ENCODE data around the gene CISD2.
"Not testable (repeated sequence)": the region's sequence is repeated elsewhere in the genome, so short reads cannot be mapped to it uniquely, and the experiment has no call there.

Gene CISD2

DNA sequence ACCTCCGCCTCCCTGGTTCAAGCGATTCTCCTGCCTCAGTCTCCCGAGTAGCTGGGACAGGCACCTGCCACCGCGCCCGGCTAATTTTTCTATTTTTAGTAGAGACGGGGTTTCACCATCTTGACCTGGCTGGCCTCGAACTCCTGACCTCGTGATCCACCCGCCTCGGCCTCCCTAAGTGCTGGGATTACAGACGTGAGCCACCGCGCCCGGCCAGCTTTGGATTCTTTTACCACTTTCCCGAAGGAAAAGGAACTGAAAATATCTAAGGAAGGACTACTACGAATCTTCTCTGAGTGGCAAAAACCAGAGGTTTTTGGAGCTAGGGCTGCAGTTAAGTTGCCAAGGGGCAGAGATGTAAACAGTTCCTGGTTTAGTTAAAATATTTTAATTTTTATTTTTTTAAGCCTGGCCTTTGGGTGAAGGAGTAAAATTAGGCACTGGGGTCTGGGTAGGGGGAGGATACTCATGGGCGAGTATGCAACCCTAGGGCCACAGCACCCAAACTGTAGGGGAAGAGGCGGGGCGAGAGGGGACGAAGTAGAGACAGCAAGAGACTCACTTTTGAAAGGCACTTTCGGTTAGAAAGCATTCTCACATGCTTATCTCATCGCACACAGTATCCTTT lies 525 bp upstream of the CISD2 start:
- Histone ChIP-seq H3K9me3 (ENCODE audit: control insufficient read depth in 5 of 5, low read length in 5 of 5) (no peaks in the 10 kb centered on the region), H3K4me3 (ENCODE audit: low read depth in 1 of 5, low read length in 5 of 5) (peak overlapping the region; percentile 81 to 98 (median 83)), H3K36me3 (ENCODE audit: control insufficient read depth in 5 of 5, insufficient read depth in 5 of 5, low read length in 5 of 5) (no peaks in the 10 kb centered on the region), H3K27me3 (ENCODE audit: control insufficient read depth in 5 of 5, insufficient read depth in 4 of 5, low read length in 5 of 5) (no peaks in the 10 kb centered on the region), H3K4me1 (ENCODE audit: control insufficient read depth in 5 of 5, insufficient read depth in 5 of 5, low read length in 5 of 5) (peaks cover 0 to 27% (median 19%) of the 10 kb centered on the region in 5 donors), H3K27ac (ENCODE audit: low read depth, low read length) (peak overlapping the region; percentile 93), H3K9ac (ENCODE audit: low read length in 5 of 5) (peak overlapping the region; percentile 74 to 97 (median 88))

DNA sequence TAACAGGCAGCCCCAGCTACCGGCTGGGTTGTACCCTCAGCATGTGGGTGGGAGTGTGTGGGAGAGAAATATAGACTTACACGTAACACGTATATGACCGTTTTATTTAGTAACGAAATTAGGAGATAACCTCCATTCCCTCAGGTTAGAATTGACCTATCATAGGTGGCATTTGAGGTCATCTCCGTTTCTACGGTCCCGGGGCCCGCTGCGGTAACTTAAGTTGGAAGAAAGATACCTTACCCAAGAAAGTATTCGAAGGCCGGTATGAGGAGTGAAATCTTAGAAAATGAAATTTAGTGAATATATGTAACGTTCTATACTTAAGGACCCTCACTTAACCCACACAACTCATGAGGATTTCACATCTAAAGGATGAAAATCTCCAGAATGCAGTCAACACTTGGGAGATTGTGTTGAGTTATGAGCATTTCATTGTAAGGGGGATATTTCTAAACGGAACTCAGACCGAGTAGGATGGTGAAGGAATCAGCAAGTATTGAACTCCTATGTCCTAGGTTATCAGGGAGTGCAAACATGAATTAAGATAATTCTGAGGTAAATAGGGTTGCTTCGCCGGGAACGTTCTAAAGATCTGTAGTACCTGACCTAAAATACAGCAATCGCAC lies 891 bp downstream of the CISD2 start:
- no peaks in the 10 kb centered on the region for H3K27me3 ChIP-seq (ENCODE audit: control insufficient read depth in 5 of 5, insufficient read depth in 4 of 5, low read length in 5 of 5)
- no peaks in the 10 kb centered on the region for H3K36me3 ChIP-seq (ENCODE audit: control insufficient read depth in 5 of 5, insufficient read depth in 5 of 5, low read length in 5 of 5)
- peak overlapping the region; percentile 93 for H3K27ac ChIP-seq (ENCODE audit: low read depth, low read length)
- H3K9me3 ChIP-seq (ENCODE audit: control insufficient read depth in 5 of 5, low read length in 5 of 5): no peaks in the 10 kb centered on the region
- H3K9ac ChIP-seq (ENCODE audit: low read length in 5 of 5): peak overlapping the region; percentile 69 to 94 (median 85)
- peak overlapping the region; percentile 81 to 98 (median 83) for H3K4me3 ChIP-seq (ENCODE audit: low read depth in 1 of 5, low read length in 5 of 5)
- H3K4me1 ChIP-seq (ENCODE audit: control insufficient read depth in 5 of 5, insufficient read depth in 5 of 5, low read length in 5 of 5): peaks cover 0 to 27% (median 19%) of the 10 kb centered on the region in 5 donors

DNA sequence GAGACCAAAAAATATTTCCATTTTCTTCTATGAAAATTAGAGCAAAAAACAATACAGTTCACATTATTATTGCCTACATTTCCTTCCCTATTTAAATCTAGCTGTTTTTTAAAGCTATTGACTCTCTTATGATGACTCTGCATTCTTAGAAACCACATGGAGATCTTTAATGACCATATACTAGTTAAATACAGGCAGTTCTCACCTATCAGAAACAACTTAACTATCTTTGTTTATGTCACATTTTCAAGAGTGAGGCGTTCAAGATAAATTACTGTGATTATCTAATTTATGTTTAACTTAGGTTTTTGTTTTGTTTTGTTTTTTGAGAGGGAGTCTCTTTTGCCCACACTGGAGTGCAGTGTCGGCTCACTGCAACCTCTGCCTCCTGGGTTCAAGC lies 3.0 kb downstream of the CISD2 start:
- H3K27ac ChIP-seq (ENCODE audit: low read depth, low read length): peak overlapping the region; percentile 5
- H3K36me3 ChIP-seq (ENCODE audit: control insufficient read depth in 5 of 5, insufficient read depth in 5 of 5, low read length in 5 of 5): peaks cover 0 to 3% (median 0%) of the 10 kb centered on the region in 5 donors
- no peak overlapping the region for H3K9ac ChIP-seq (ENCODE audit: low read length in 5 of 5)
- H3K9me3 ChIP-seq (ENCODE audit: control insufficient read depth in 5 of 5, low read length in 5 of 5): no peaks in the 10 kb centered on the region
- no peak overlapping the region for H3K4me3 ChIP-seq (ENCODE audit: low read depth in 1 of 5, low read length in 5 of 5)
- peaks cover 0 to 27% (median 19%) of the 10 kb centered on the region in 5 donors for H3K4me1 ChIP-seq (ENCODE audit: control insufficient read depth in 5 of 5, insufficient read depth in 5 of 5, low read length in 5 of 5)
- H3K27me3 ChIP-seq (ENCODE audit: control insufficient read depth in 5 of 5, insufficient read depth in 4 of 5, low read length in 5 of 5): no peaks in the 10 kb centered on the region

DNA sequence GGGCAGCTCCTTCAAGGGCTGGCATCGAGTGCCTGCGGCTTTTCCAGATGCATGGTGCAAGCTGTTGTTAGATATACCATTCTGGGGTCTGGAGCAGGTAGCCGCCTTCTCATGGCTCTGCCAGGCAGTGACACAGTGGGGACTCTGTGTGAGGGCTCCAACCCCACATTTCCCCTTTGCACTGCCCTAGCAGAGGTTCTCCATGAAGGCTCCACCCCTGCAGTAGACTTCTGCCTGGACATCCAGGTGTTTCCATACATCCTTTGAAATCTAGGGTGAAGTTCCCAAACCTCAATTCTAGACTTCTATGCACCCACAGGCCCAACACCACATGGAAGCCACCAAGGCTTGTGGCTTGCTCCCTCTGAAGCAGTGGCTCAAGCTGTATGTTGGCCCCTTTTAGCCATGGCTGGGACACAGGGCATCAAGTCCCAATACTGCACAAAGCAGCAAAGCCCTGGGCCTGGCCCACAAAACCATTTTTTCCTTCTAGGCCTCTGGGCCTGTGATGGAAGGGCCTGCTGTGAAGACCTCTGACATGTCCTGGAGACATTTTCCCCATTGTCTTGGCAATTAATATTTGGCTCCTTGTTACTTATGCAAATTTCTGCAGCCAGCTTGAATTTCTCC lies 8.8 kb downstream of the CISD2 start:
- H3K27ac ChIP-seq (ENCODE audit: low read depth, low read length); H3K4me1 ChIP-seq (ENCODE audit: control insufficient read depth in 5 of 5, insufficient read depth in 5 of 5, low read length in 5 of 5); H3K27me3 ChIP-seq (ENCODE audit: control insufficient read depth in 5 of 5, insufficient read depth in 4 of 5, low read length in 5 of 5); H3K36me3 ChIP-seq (ENCODE audit: control insufficient read depth in 5 of 5, insufficient read depth in 5 of 5, low read length in 5 of 5); H3K9me3 ChIP-seq (ENCODE audit: control insufficient read depth in 5 of 5, low read length in 5 of 5); H3K9ac ChIP-seq (ENCODE audit: low read length in 5 of 5); H3K4me3 ChIP-seq (ENCODE audit: low read depth in 1 of 5, low read length in 5 of 5): not testable (repeated sequence)

DNA sequence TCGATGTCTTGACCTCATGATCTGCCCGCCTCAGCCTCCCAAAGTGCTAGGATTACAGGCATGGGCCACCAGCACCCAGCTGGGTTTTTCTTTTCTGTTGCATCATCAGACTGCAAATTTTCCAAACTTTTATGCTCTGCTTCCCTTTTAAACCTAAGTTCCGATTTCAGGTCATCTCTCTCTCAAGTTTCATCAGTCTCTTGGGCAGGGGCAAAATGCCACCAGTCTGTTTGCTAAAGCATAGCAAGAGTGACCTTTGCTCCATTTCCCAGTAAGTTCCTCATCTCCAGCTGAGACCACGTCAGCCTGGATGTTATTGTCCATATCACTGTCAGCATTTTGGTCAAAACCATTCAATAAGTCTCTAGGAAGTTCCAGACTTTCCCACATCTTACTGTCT lies 9.6 kb downstream of the CISD2 start:
- not testable (repeated sequence) for H3K36me3 ChIP-seq (ENCODE audit: control insufficient read depth in 5 of 5, insufficient read depth in 5 of 5, low read length in 5 of 5); H3K4me1 ChIP-seq (ENCODE audit: control insufficient read depth in 5 of 5, insufficient read depth in 5 of 5, low read length in 5 of 5); H3K9ac ChIP-seq (ENCODE audit: low read length in 5 of 5); H3K27me3 ChIP-seq (ENCODE audit: control insufficient read depth in 5 of 5, insufficient read depth in 4 of 5, low read length in 5 of 5); H3K9me3 ChIP-seq (ENCODE audit: control insufficient read depth in 5 of 5, low read length in 5 of 5); H3K4me3 ChIP-seq (ENCODE audit: low read depth in 1 of 5, low read length in 5 of 5)
- H3K27ac ChIP-seq (ENCODE audit: low read depth, low read length): peak overlapping the region; percentile 27

DNA sequence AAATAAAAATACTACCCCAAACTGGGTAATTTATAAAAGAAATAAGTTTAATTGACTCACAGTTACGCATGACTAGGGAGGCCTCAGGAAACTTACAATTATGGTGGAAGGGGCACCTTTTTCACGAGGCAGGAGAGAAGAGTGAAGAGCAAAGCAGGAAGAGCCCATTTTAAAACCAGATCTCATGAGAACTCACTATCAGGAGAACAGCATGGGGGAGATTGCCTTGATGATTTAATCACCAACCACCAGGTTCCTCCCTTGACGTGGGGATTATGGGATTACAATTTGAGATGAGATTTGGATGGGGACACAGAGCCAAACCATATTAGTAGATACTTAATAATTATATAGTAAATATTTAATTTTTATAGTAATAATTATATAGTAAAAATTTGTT lies 10.1 kb downstream of the CISD2 start:
- H3K27ac ChIP-seq (ENCODE audit: low read depth, low read length): peak overlapping the region; percentile 27
- peaks cover 0 to 3% (median 0%) of the 10 kb centered on the region in 5 donors for H3K36me3 ChIP-seq (ENCODE audit: control insufficient read depth in 5 of 5, insufficient read depth in 5 of 5, low read length in 5 of 5)
- H3K9me3 ChIP-seq (ENCODE audit: control insufficient read depth in 5 of 5, low read length in 5 of 5): no peaks in the 10 kb centered on the region
- no peak overlapping the region for H3K9ac ChIP-seq (ENCODE audit: low read length in 5 of 5)
- no peak overlapping the region for H3K4me3 ChIP-seq (ENCODE audit: low read depth in 1 of 5, low read length in 5 of 5)
- H3K27me3 ChIP-seq (ENCODE audit: control insufficient read depth in 5 of 5, insufficient read depth in 4 of 5, low read length in 5 of 5): no peaks in the 10 kb centered on the region
- peaks cover 0 to 4% (median 0%) of the 10 kb centered on the region in 5 donors for H3K4me1 ChIP-seq (ENCODE audit: control insufficient read depth in 5 of 5, insufficient read depth in 5 of 5, low read length in 5 of 5)

DNA sequence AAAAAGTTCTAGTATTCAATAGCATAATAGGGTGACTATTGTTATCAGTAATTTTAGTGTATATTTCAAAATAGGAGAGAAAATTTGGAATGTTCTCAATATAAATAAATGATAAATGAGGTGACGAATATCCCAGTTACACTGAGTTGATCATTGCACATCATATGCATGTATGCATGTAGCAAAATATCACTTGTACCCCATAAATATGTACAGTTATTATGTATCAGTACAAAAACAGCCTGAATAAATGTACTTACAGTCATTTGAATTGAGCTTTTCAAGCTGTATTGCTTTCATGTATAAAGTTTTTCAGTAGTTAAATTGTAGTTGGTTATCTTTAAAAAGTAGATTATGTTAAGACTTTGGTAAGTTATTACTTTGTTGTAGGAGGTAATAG lies 12.6 kb downstream of the CISD2 start:
- peaks cover 0 to 7% (median 0%) of the 10 kb centered on the region in 5 donors for H3K36me3 ChIP-seq (ENCODE audit: control insufficient read depth in 5 of 5, insufficient read depth in 5 of 5, low read length in 5 of 5)
- H3K27me3 ChIP-seq (ENCODE audit: control insufficient read depth in 5 of 5, insufficient read depth in 4 of 5, low read length in 5 of 5): no peaks in the 10 kb centered on the region
- no peaks in the 10 kb centered on the region for H3K9me3 ChIP-seq (ENCODE audit: control insufficient read depth in 5 of 5, low read length in 5 of 5)
- H3K4me3 ChIP-seq (ENCODE audit: low read depth in 1 of 5, low read length in 5 of 5): no peak overlapping the region
- H3K27ac ChIP-seq (ENCODE audit: low read depth, low read length): no peak overlapping the region
- H3K9ac ChIP-seq (ENCODE audit: low read length in 5 of 5): no peak overlapping the region
- peaks cover 0 to 4% (median 0%) of the 10 kb centered on the region in 5 donors for H3K4me1 ChIP-seq (ENCODE audit: control insufficient read depth in 5 of 5, insufficient read depth in 5 of 5, low read length in 5 of 5)

DNA sequence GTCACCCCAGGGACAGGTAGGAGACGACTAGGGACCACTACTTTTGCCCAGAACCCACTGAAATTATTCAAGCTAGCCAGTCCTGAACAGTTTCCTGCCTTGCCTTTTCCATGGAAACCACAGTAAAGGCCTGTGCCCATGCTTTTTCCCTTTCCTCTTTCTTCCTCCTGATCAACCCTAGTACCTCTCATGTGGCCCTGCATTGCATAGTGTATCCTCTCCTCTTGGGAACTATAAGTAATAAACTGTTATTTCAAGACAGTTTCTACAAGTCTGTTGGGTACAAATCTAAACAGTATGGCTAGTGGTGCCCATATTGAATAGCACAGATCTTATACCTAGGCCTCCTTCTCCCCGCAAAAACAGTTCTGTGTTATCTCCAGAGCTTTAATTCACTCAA lies 14.5 kb downstream of the CISD2 start:
- H3K27me3 ChIP-seq (ENCODE audit: control insufficient read depth in 5 of 5, insufficient read depth in 4 of 5, low read length in 5 of 5): no peaks in the 10 kb centered on the region
- no peak overlapping the region for H3K4me3 ChIP-seq (ENCODE audit: low read depth in 1 of 5, low read length in 5 of 5)
- no peaks in the 10 kb centered on the region for H3K9me3 ChIP-seq (ENCODE audit: control insufficient read depth in 5 of 5, low read length in 5 of 5)
- peaks cover 0 to 7% (median 0%) of the 10 kb centered on the region in 5 donors for H3K36me3 ChIP-seq (ENCODE audit: control insufficient read depth in 5 of 5, insufficient read depth in 5 of 5, low read length in 5 of 5)
- H3K4me1 ChIP-seq (ENCODE audit: control insufficient read depth in 5 of 5, insufficient read depth in 5 of 5, low read length in 5 of 5): peaks cover 0 to under 1% (median 0%) of the 10 kb centered on the region in 5 donors
- no peak overlapping the region for H3K9ac ChIP-seq (ENCODE audit: low read length in 5 of 5)
- no peak overlapping the region for H3K27ac ChIP-seq (ENCODE audit: low read depth, low read length)

DNA sequence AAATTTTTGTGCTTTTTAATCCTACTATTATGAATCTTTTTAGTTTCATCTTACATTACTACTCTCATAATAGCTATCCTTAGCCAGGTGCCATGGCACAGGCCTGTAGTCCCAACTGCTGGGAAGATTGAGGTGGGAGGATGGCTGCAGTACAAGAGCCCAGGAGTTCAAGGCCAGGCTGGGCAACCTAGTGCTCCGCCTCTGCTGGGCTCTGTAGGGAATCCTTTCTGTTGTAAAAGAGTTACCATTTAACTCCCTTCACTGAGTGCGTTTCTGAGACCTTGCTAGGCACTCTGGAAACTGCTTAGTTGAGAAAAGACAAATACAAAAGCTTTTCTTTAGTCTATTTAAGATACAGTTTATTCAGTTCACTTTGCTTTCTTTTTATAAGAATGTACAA lies 19.8 kb downstream of the CISD2 start:
- not testable (repeated sequence) for H3K36me3 ChIP-seq (ENCODE audit: control insufficient read depth in 5 of 5, insufficient read depth in 5 of 5, low read length in 5 of 5); H3K4me3 ChIP-seq (ENCODE audit: low read depth in 1 of 5, low read length in 5 of 5); H3K4me1 ChIP-seq (ENCODE audit: control insufficient read depth in 5 of 5, insufficient read depth in 5 of 5, low read length in 5 of 5); H3K27me3 ChIP-seq (ENCODE audit: control insufficient read depth in 5 of 5, insufficient read depth in 4 of 5, low read length in 5 of 5); H3K27ac ChIP-seq (ENCODE audit: low read depth, low read length); H3K9ac ChIP-seq (ENCODE audit: low read length in 5 of 5); H3K9me3 ChIP-seq (ENCODE audit: control insufficient read depth in 5 of 5, low read length in 5 of 5)

DNA sequence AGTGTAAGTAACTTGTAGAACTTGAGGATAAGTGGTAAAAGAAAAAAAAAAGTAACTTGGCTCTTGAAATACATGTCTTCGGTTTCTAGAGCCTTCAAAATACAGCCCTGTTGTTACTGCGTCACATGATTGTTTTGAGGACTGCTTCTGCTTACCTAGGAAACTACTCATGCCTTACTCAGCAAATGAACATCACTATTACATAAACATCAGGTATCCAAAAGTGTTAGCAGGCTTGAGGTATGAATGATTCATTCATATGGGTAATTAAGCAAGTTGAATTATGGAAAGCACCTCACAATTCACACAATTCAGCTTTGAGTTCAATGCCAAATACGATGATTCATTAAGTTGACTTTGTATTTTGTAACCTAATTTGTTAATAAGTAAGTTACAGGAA lies 21.1 kb downstream of the CISD2 start:
- H3K36me3 ChIP-seq (ENCODE audit: control insufficient read depth in 5 of 5, insufficient read depth in 5 of 5, low read length in 5 of 5); H3K9me3 ChIP-seq (ENCODE audit: control insufficient read depth in 5 of 5, low read length in 5 of 5); H3K27me3 ChIP-seq (ENCODE audit: control insufficient read depth in 5 of 5, insufficient read depth in 4 of 5, low read length in 5 of 5); H3K4me1 ChIP-seq (ENCODE audit: control insufficient read depth in 5 of 5, insufficient read depth in 5 of 5, low read length in 5 of 5); H3K9ac ChIP-seq (ENCODE audit: low read length in 5 of 5); H3K4me3 ChIP-seq (ENCODE audit: low read depth in 1 of 5, low read length in 5 of 5); H3K27ac ChIP-seq (ENCODE audit: low read depth, low read length): not testable (repeated sequence)

All from subcutaneous abdominal adipose tissue (tissue), 5 donors.